ENCODE measurements around the gene MFN2.
A peak's percentile ranks its signal among the peaks of the same experiment; 100 is the strongest.

MFN2 gene

GRCh38 chr1:11944358-11944931 is 35.8 kb upstream of the MFN2 start:
- in situ Hi-C loops (cut with HindIII; ENCODE audit: low pct_unique_long_range_greater_than_20kb, low sequenced_read_pairs), result no loop called here
- TF ChIP-seq JUND (IDR thresholded peaks at IDR 0.05; ENCODE audit: low read depth), result no peak
- DNase-seq (ENCODE audit: low read depth in 1 of 2, low spot score in 1 of 2), result no peak

- in situ Hi-C loops (cut with HindIII; ENCODE audit: low pct_unique_long_range_greater_than_20kb, low sequenced_read_pairs), result no loop called here
- DNase-seq (ENCODE audit: low read depth in 1 of 2, low spot score in 1 of 2), result no peak
Observed at GRCh38 chr1:11946647-11947046, 33.6 kb upstream of the MFN2 start.

GRCh38 chr1:11948822-11949458 is 31.3 kb upstream of the MFN2 start:
- in situ Hi-C loops (cut with HindIII; ENCODE audit: low pct_unique_long_range_greater_than_20kb, low sequenced_read_pairs), result no loop called here
- TF ChIP-seq JUND (IDR thresholded peaks at IDR 0.05; ENCODE audit: low read depth), result no peak
- peak in 1 of 2 experiments; percentile 40 for DNase-seq (ENCODE audit: low read depth in 1 of 2, low spot score in 1 of 2)

More at GRCh38 chr1:11946647-11947046, 33.6 kb upstream of the MFN2 start:
- no peak for TF ChIP-seq JUND (IDR thresholded peaks at IDR 0.05; ENCODE audit: low read depth)

- DNase-seq (ENCODE audit: low read depth in 1 of 2, low spot score in 1 of 2), result no peak
- in situ Hi-C loops (cut with HindIII; ENCODE audit: low pct_unique_long_range_greater_than_20kb, low sequenced_read_pairs), result no loop called here
- TF ChIP-seq JUND (IDR thresholded peaks at IDR 0.05; ENCODE audit: low read depth), result no peak
Observed at GRCh38 chr1:11951901-11952300, 28.3 kb upstream of the MFN2 start.

GRCh38 chr1:11952455-11953109 is 27.7 kb upstream of the MFN2 start:
- no peak for DNase-seq (ENCODE audit: low read depth in 1 of 2, low spot score in 1 of 2)
- in situ Hi-C loops (cut with HindIII; ENCODE audit: low pct_unique_long_range_greater_than_20kb, low sequenced_read_pairs), result no loop called here
- TF ChIP-seq JUND (IDR thresholded peaks at IDR 0.05; ENCODE audit: low read depth), result no peak

GRCh38 chr1:11955221-11955620 is 25.0 kb upstream of the MFN2 start:
- no peak for DNase-seq (ENCODE audit: low read depth in 1 of 2, low spot score in 1 of 2)
- TF ChIP-seq JUND (IDR thresholded peaks at IDR 0.05; ENCODE audit: low read depth), result no peak
- in situ Hi-C loops (cut with HindIII; ENCODE audit: low pct_unique_long_range_greater_than_20kb, low sequenced_read_pairs), result no loop called here

GRCh38 chr1:11957398-11957797 is 22.8 kb upstream of the MFN2 start:
- DNase-seq (ENCODE audit: low read depth in 1 of 2, low spot score in 1 of 2), result no peak
- in situ Hi-C loops (cut with HindIII; ENCODE audit: low pct_unique_long_range_greater_than_20kb, low sequenced_read_pairs), result no loop called here
- TF ChIP-seq JUND (IDR thresholded peaks at IDR 0.05; ENCODE audit: low read depth), result no peak

- DNase-seq (ENCODE audit: low read depth in 1 of 2, low spot score in 1 of 2), result no peak
- TF ChIP-seq JUND (IDR thresholded peaks at IDR 0.05; ENCODE audit: low read depth), result no peak
- in situ Hi-C loops (cut with HindIII; ENCODE audit: low pct_unique_long_range_greater_than_20kb, low sequenced_read_pairs), result no loop called here
Observed at GRCh38 chr1:11957897-11958296, 22.3 kb upstream of the MFN2 start.

GRCh38 chr1:11960276-11960675 is 20.0 kb upstream of the MFN2 start:
- in situ Hi-C loops (cut with HindIII; ENCODE audit: low pct_unique_long_range_greater_than_20kb, low sequenced_read_pairs), result no loop called here
- no peak for TF ChIP-seq JUND (IDR thresholded peaks at IDR 0.05; ENCODE audit: low read depth)
- no peak for DNase-seq (ENCODE audit: low read depth in 1 of 2, low spot score in 1 of 2)

GRCh38 chr1:11960715-11961114 is 19.5 kb upstream of the MFN2 start:
- in situ Hi-C loops (cut with HindIII; ENCODE audit: low pct_unique_long_range_greater_than_20kb, low sequenced_read_pairs), result no loop called here
- TF ChIP-seq JUND (IDR thresholded peaks at IDR 0.05; ENCODE audit: low read depth), result no peak
- DNase-seq (ENCODE audit: low read depth in 1 of 2, low spot score in 1 of 2), result no peak

GRCh38 chr1:11961230-11961629 is 19.0 kb upstream of the MFN2 start:
- no peak for DNase-seq (ENCODE audit: low read depth in 1 of 2, low spot score in 1 of 2)
- in situ Hi-C loops (cut with HindIII; ENCODE audit: low pct_unique_long_range_greater_than_20kb, low sequenced_read_pairs), result no loop called here

GRCh38 chr1:11963622-11964021 is 16.6 kb upstream of the MFN2 start:
- in situ Hi-C loops (cut with HindIII; ENCODE audit: low pct_unique_long_range_greater_than_20kb, low sequenced_read_pairs), result no loop called here
- DNase-seq (ENCODE audit: low read depth in 1 of 2, low spot score in 1 of 2), result no peak
- TF ChIP-seq JUND (IDR thresholded peaks at IDR 0.05; ENCODE audit: low read depth), result no peak

More at GRCh38 chr1:11961230-11961629, 19.0 kb upstream of the MFN2 start:
- TF ChIP-seq JUND (IDR thresholded peaks at IDR 0.05; ENCODE audit: low read depth), result no peak

GRCh38 chr1:11964656-11965055 is 15.6 kb upstream of the MFN2 start:
- in situ Hi-C loops (cut with HindIII; ENCODE audit: low pct_unique_long_range_greater_than_20kb, low sequenced_read_pairs), result no loop called here
- TF ChIP-seq JUND (IDR thresholded peaks at IDR 0.05; ENCODE audit: low read depth), result no peak
- DNase-seq (ENCODE audit: low read depth in 1 of 2, low spot score in 1 of 2), result no peak
